ENCODE data around the gene EMILIN2.

GRCh38 chr18:2948038-2948437 lies 101.2 kb downstream of the EMILIN2 start:
- peak; percentile 63 for TF ChIP-seq POLR2AphosphoS5 (IDR thresholded peaks at IDR 0.05)
- TF ChIP-seq POLR2A (IDR thresholded peaks at IDR 0.05) = no peak
- peak in 3 of 4 experiments; percentile 25 to 62 (median 39) for TF ChIP-seq CTCF (IDR thresholded peaks at IDR 0.05)

Measured in prostate gland (tissue), 2 donors.